Measurements from ENCODE around the gene PRMT3. TPM values are rescaled to one million over a fixed set of nuclear protein-coding genes. Genes with fewer than 3 reads are reported as not detected.
"Not testable (repeated sequence)": the region's sequence is repeated elsewhere in the genome, so short reads cannot be mapped to it uniquely, and the experiment has no call there.

PRMT3 gene
- polyA plus RNA-seq, 6 donors from 2014 or later, result 5.8 to 17.1 (median 9.5) TPM

DNA sequence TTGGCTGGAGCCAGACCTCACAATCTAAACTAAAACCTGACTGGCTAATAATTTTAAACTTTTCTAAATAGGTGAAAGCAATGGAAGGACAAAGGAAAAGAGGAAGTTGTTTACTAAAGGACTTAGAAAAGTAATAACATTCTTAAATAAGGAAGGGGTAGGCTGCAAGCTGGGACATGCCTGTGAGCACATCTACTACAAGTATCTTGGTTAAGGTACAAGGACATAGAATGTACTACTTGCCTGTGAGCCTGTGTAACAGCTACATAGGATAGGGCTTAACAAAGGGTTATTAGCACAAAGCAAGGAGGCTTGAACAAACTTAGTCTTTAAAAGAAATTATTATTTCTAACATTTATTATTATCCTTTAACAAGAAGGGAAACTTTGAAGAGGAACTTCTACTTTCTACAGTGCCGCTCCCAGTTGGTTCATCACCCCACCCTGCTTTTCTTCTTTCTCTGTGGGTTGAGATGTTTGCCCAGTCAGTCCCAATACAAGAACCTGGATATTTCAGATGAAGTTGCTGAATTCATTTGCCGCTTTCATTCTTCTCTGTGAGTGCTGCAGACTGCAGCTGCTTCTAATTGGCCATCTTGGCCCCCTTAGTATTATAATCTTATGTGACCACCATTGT lies 87.5 kb downstream of the PRMT3 start:
- peaks cover 32 to 46% (median 36%) of the 10 kb centered on the region in 3 donors for H3K4me1 Mint-ChIP-seq
- peaks cover 0 to 8% (median 4%) of the 10 kb centered on the region in 7 donors for H3K9me3 Mint-ChIP-seq
- DNase-seq (no peak), ATAC-seq (ENCODE audit: low read depth in 2 of 2) (peak in 1 of 2 donors; percentile 56)
- no peaks in the 10 kb centered on the region for H3K27me3 Mint-ChIP-seq
- peak overlapping the region in 4 of 8 donors; percentile 5 to 79 (median 28) for H3K4me3 Mint-ChIP-seq
- peak overlapping the region in 5 of 6 donors; percentile 10 to 80 (median 67) for H3K27ac Mint-ChIP-seq
- H3K36me3 Mint-ChIP-seq, result peaks cover 11 to 13% of the 10 kb centered on the region in 2 donors

- no peak for ATAC-seq (ENCODE audit: low read depth in 2 of 2)
These were observed 90.0 kb downstream of the PRMT3 start for GRCh38 chr11:20477418-20478090.

GRCh38 chr11:20479513-20479912 lies 92.0 kb downstream of the PRMT3 start:
- ATAC-seq (ENCODE audit: low read depth in 2 of 2), result no peak
- peaks cover 0 to 3% (median 0%) of the 10 kb centered on the region in 7 donors for H3K9me3 Mint-ChIP-seq
- H3K36me3 Mint-ChIP-seq, result peaks cover 23% of the 10 kb centered on the region in 2 donors
- peaks cover 18 to 25% (median 22%) of the 10 kb centered on the region in 3 donors for H3K4me1 Mint-ChIP-seq
- DNase-seq, result no peak
- H3K4me3 Mint-ChIP-seq, result no peak overlapping the region
- no peak overlapping the region for H3K27ac Mint-ChIP-seq
- no peaks in the 10 kb centered on the region for H3K27me3 Mint-ChIP-seq

More at GRCh38 chr11:20477418-20478090, 90.0 kb downstream of the PRMT3 start:
- Mint-ChIP-seq H3K4me1 (peaks cover 31 to 32% (median 31%) of the 10 kb centered on the region in 3 donors), H3K27me3 (no peaks in the 10 kb centered on the region), H3K27ac (no peak overlapping the region), H3K4me3 (no peak overlapping the region), H3K9me3 (no peaks in the 10 kb centered on the region), H3K36me3 (peaks cover 13 to 16% of the 10 kb centered on the region in 2 donors)
- DNase-seq, result no peak

GRCh38 chr11:20483931-20484330 lies 96.4 kb downstream of the PRMT3 start:
- no peak overlapping the region for H3K4me3 Mint-ChIP-seq
- peaks cover 0 to 10% (median 0%) of the 10 kb centered on the region in 3 donors for H3K4me1 Mint-ChIP-seq
- H3K27me3 Mint-ChIP-seq, result no peaks in the 10 kb centered on the region
- DNase-seq (no peak), ATAC-seq (ENCODE audit: low read depth in 2 of 2) (no peak)
- peaks cover 0 to 4% (median 0%) of the 10 kb centered on the region in 7 donors for H3K9me3 Mint-ChIP-seq
- peaks cover 26 to 39% of the 10 kb centered on the region in 2 donors for H3K36me3 Mint-ChIP-seq
- H3K27ac Mint-ChIP-seq, result no peak overlapping the region

DNA sequence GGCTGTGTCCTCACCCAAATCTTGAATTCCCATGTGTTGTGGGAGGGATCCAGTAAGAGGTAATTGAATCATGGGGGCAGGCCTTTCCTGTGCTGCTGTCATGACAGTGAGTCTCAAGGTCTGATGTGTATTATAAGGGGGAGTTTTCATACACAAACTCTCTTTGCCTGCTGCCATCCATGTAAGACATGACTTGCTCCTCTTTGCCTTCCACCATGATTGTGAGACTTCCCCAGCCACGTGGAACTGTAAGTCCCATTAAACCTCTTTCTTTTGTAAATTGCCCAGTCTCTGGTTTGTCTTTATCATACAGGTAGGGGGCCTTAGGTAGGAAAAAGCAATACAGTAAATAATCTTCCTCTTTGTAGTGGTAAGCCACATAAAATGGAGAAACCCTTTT lies 96.9 kb downstream of the PRMT3 start:
- H3K36me3 Mint-ChIP-seq, result peaks cover 25 to 39% of the 10 kb centered on the region in 2 donors
- H3K27ac Mint-ChIP-seq, result peak overlapping the region in 1 of 6 donors; percentile 51
- not testable (repeated sequence) for H3K4me1 Mint-ChIP-seq; ATAC-seq (ENCODE audit: low read depth in 2 of 2); H3K9me3 Mint-ChIP-seq; H3K27me3 Mint-ChIP-seq; DNase-seq; H3K4me3 Mint-ChIP-seq

GRCh38 chr11:20488352-20488751 lies 100.8 kb downstream of the PRMT3 start:
- no peak overlapping the region for H3K4me3 Mint-ChIP-seq
- no peaks in the 10 kb centered on the region for H3K4me1 Mint-ChIP-seq
- H3K27me3 Mint-ChIP-seq, result no peaks in the 10 kb centered on the region
- no peak for ATAC-seq (ENCODE audit: low read depth in 2 of 2)
- H3K27ac Mint-ChIP-seq, result no peak overlapping the region
- peaks cover 9 to 31% of the 10 kb centered on the region in 2 donors for H3K36me3 Mint-ChIP-seq
- peaks cover 0 to 4% (median 0%) of the 10 kb centered on the region in 7 donors for H3K9me3 Mint-ChIP-seq
- no peak for DNase-seq

DNA sequence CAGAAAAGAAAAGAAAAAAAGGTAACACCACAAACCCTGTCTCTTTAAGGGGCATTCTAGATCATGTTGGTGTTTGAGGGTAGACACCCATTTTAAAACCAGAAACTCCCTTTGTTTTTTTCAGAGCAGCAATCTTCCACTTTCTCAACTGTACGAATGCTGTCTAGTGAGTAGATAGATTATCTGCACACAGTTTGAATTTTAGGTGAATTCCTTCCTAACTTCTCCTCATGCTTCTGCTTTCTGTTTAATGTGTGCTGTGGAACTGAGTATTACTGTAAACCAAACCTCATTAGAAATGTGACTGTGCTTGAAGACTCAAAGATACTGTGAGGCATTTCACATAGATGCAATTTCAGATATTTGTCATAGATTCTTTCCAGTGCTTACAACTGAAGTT lies 102.4 kb downstream of the PRMT3 start:
- Mint-ChIP-seq H3K27ac (no peak overlapping the region), H3K4me1 (no peaks in the 10 kb centered on the region), H3K36me3 (peaks cover 0 to 25% of the 10 kb centered on the region in 2 donors), H3K4me3 (no peak overlapping the region), H3K9me3 (peaks cover 0 to 3% (median 0%) of the 10 kb centered on the region in 7 donors), H3K27me3 (no peaks in the 10 kb centered on the region)
- ATAC-seq (ENCODE audit: low read depth in 2 of 2), result no peak
- no peak for DNase-seq

- Mint-ChIP-seq H3K27ac (no peak overlapping the region), H3K4me3 (no peak overlapping the region), H3K9me3 (no peaks in the 10 kb centered on the region), H3K27me3 (no peaks in the 10 kb centered on the region), H3K4me1 (no peaks in the 10 kb centered on the region), H3K36me3 (peaks cover 14 to 37% of the 10 kb centered on the region in 2 donors)
- no peak for DNase-seq
- ATAC-seq (ENCODE audit: low read depth in 2 of 2), result no peak
These were observed 105.8 kb downstream of the PRMT3 start for GRCh38 chr11:20493340-20493739.

GRCh38 chr11:20497124-20497792 lies 109.7 kb downstream of the PRMT3 start:
- peaks cover 22 to 39% of the 10 kb centered on the region in 2 donors for H3K36me3 Mint-ChIP-seq
- no peaks in the 10 kb centered on the region for H3K27me3 Mint-ChIP-seq
- peak overlapping the region in 1 of 6 donors; percentile 15 for H3K27ac Mint-ChIP-seq
- no peaks in the 10 kb centered on the region for H3K4me1 Mint-ChIP-seq
- no peak overlapping the region for H3K4me3 Mint-ChIP-seq
- no peaks in the 10 kb centered on the region for H3K9me3 Mint-ChIP-seq
- no peak for DNase-seq
- no peak for ATAC-seq (ENCODE audit: low read depth in 2 of 2)

GRCh38 chr11:20501252-20501651 lies 113.7 kb downstream of the PRMT3 start:
- ATAC-seq (ENCODE audit: low read depth in 2 of 2) (no peak), DNase-seq (no peak)
- Mint-ChIP-seq H3K27me3 (no peaks in the 10 kb centered on the region), H3K4me1 (no peaks in the 10 kb centered on the region), H3K36me3 (peaks cover 22 to 32% of the 10 kb centered on the region in 2 donors), H3K27ac (no peak overlapping the region), H3K9me3 (no peaks in the 10 kb centered on the region), H3K4me3 (no peak overlapping the region)

DNA sequence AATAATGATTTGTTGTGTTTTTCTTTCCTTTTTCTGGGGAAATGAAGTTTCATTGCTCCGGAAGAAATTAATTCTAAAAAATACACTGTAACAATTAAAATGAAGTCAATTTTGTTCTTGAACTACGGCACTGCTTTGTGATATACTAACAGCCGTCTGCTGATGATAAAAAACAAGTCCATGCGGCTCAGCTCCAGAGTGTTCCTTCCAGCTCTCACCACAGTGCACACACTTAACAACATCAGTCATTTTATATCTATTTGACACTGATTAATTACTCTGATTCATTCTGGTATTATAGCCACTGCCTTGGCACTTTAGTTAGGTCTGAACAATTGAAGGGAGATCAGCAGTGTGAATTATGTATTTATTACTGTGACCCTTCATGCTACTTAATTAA lies 114.5 kb downstream of the PRMT3 start:
- no peaks in the 10 kb centered on the region for H3K9me3 Mint-ChIP-seq
- DNase-seq, result no peak
- no peak for ATAC-seq (ENCODE audit: low read depth in 2 of 2)
- H3K4me3 Mint-ChIP-seq, result no peak overlapping the region
- H3K27me3 Mint-ChIP-seq, result no peaks in the 10 kb centered on the region
- H3K36me3 Mint-ChIP-seq, result peaks cover 24 to 28% of the 10 kb centered on the region in 2 donors
- H3K27ac Mint-ChIP-seq, result no peak overlapping the region
- H3K4me1 Mint-ChIP-seq, result no peaks in the 10 kb centered on the region

DNA sequence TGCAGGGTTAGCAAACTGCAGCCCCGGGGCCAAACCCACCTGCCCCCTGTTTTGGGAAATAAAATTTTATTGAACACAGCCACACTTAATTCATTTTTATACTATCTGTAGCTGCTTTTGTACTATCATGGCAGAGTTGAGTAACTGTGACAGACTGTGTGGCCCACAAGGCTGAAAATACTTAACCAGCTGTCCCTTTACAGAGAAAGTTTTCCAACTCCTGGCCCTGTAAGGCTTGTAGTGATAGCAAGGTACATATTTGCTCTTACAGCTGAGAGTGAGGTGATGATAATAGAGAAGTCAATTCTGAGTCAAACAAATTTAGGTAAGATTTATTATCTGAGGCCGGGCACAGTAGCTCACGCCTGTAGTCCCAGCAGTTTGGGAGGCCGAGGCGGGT lies 124.5 kb downstream of the PRMT3 start:
- peaks cover 0 to 5% of the 10 kb centered on the region in 2 donors for H3K36me3 Mint-ChIP-seq
- DNase-seq, result no peak
- no peak overlapping the region for H3K4me3 Mint-ChIP-seq
- peak overlapping the region in 1 of 6 donors; percentile 27 for H3K27ac Mint-ChIP-seq
- no peaks in the 10 kb centered on the region for H3K4me1 Mint-ChIP-seq
- no peaks in the 10 kb centered on the region for H3K27me3 Mint-ChIP-seq
- no peak for ATAC-seq (ENCODE audit: low read depth in 2 of 2)
- peaks cover 0 to 1% (median 0%) of the 10 kb centered on the region in 7 donors for H3K9me3 Mint-ChIP-seq

DNA sequence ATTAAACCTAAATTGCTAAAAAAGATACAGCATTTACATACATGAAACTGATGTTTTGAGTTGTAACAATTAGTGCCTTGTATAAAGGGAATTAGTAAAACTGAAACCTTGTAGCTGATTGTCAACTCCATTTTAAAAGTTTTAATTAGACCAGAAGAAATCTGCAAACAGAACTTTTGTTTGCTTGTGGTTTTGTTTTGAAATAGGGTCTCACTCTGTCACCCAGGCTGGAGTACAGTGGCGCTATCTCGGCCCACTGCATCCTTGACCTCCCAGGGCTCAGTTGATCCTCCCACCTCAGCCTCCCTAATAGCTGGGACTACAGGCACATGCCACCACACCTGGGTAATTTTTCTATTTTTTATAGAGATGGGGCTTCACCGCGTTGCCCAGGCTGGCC lies 125.4 kb downstream of the PRMT3 start:
- no peak overlapping the region for H3K4me3 Mint-ChIP-seq
- peaks cover 0 to 1% (median 0%) of the 10 kb centered on the region in 7 donors for H3K9me3 Mint-ChIP-seq
- ATAC-seq (ENCODE audit: low read depth in 2 of 2) (no peak), DNase-seq (no peak)
- no peaks in the 10 kb centered on the region for H3K36me3 Mint-ChIP-seq
- H3K4me1 Mint-ChIP-seq, result no peaks in the 10 kb centered on the region
- no peak overlapping the region for H3K27ac Mint-ChIP-seq
- peaks cover 0 to 5% (median under 1%) of the 10 kb centered on the region in 3 donors for H3K27me3 Mint-ChIP-seq

All from naive B cell (primary cell).